HepG2 (cell line): Measurements from ENCODE around the gene KIAA1217. TPM values are rescaled to one million over a fixed set of nuclear protein-coding genes. Genes with fewer than 3 reads are reported as not detected.

Experiments
- ARID4A ChIP-seq: sonication (generic); formaldehyde crosslinking; IDR thresholded peaks from 2 replicates; pipeline ENCODE4 v1.5.0; 2020; ENCODE audit warnings: mild to moderate bottlenecking, missing genetic modification reagents, borderline replicate concordance
- EP300 ChIP-seq, 3 experiments: sonication (generic) in 1 of 3; formaldehyde crosslinking in 1 of 3; IDR thresholded peaks; 2 replicates each; pipeline versions ENCODE4 v1.5.1 to v1.6.1; 2011 to 2020; ENCODE audit warnings: low read depth in 2 of 3, low read length in 2 of 3, borderline replicate concordance in 1 of 3, improper control_type of control experiment in 1 of 3, mild to moderate bottlenecking in 1 of 3, missing genetic modification reagents in 1 of 3, moderate library complexity in 1 of 3
- HHEX ChIP-seq: IDR thresholded peaks from 2 replicates; pipeline ENCODE4 v1.6.1; 2016; ENCODE audit warnings: control low read depth
- KLF13 ChIP-seq: sonication (generic); formaldehyde crosslinking; IDR thresholded peaks from 2 replicates; pipeline ENCODE4 v1.4.0; 2020; ENCODE audit warnings: mild to moderate bottlenecking, missing genetic modification reagents
- MBD4 ChIP-seq: IDR thresholded peaks from 2 replicates; pipeline ENCODE4 v1.6.1; 2012; ENCODE audit warnings: low read length, inconsistent platforms, borderline replicate concordance
- MXD3 ChIP-seq: IDR thresholded peaks from 2 replicates; pipeline ENCODE4 v1.6.1; 2016; ENCODE audit warnings: mild to moderate bottlenecking, missing biosample characterization, missing genetic modification reagents
- NFKB2 ChIP-seq: sonication (generic); formaldehyde crosslinking; IDR thresholded peaks from 2 replicates; pipeline ENCODE4 v1.4.0; 2020; ENCODE audit warnings: missing genetic modification reagents, borderline replicate concordance
- REPIN1 ChIP-seq: sonication (generic); formaldehyde crosslinking; IDR thresholded peaks from 2 replicates; pipeline ENCODE4 v1.8.0; 2022; ENCODE audit warnings: missing genetic modification reagents, low read depth, mild to moderate bottlenecking, borderline replicate concordance
- SPEN ChIP-seq: sonication (generic); formaldehyde crosslinking; IDR thresholded peaks from 2 replicates; pipeline ENCODE4 v1.5.1; 2020; ENCODE audit warnings: low read depth, mild to moderate bottlenecking, missing genetic modification reagents
- U2AF2 ChIP-seq: fragments of 200-400 bp; formaldehyde crosslinking; IDR thresholded peaks from 2 replicates; pipeline ENCODE4 v1.6.1; 2017; ENCODE audit warnings: low read depth, mild to moderate bottlenecking, low read length
- ZBTB3 ChIP-seq: sonication (generic); formaldehyde crosslinking; IDR thresholded peaks from 2 replicates; pipeline ENCODE4 v1.4.0; 2020; ENCODE audit warnings: low read depth, mild to moderate bottlenecking, moderate library complexity, missing genetic modification reagents, borderline replicate concordance
- ZNF430 ChIP-seq: sonication (generic); formaldehyde crosslinking; IDR thresholded peaks from 2 replicates; pipeline ENCODE4 v1.9.0; 2021; ENCODE audit warnings: mild to moderate bottlenecking, missing genetic modification reagents
- ZNF496 ChIP-seq: sonication (generic); formaldehyde crosslinking; IDR thresholded peaks from 2 replicates; pipeline ENCODE4 v1.8.1; 2023; ENCODE audit warnings: mild to moderate bottlenecking, moderate library complexity, missing genetic modification reagents; ENCODE audit not compliant: insufficient replicate concordance
- ZNF556 ChIP-seq: sonication (generic); formaldehyde crosslinking; IDR thresholded peaks from 2 replicates; pipeline ENCODE4 v1.4.0; 2020; ENCODE audit warnings: mild to moderate bottlenecking, missing genetic modification reagents, borderline replicate concordance
- ZNF569 ChIP-seq: sonication (generic); formaldehyde crosslinking; IDR thresholded peaks from 2 replicates; pipeline ENCODE4 v1.5.0; 2020; ENCODE audit warnings: mild to moderate bottlenecking, missing genetic modification reagents, moderate library complexity, borderline replicate concordance
- ZNF605 ChIP-seq: sonication (generic); formaldehyde crosslinking; IDR thresholded peaks from 2 replicates; pipeline ENCODE4 v1.8.0; 2022; ENCODE audit warnings: mild to moderate bottlenecking, missing genetic modification reagents
- ZNF614 ChIP-seq: IDR thresholded peaks from 2 replicates; pipeline ENCODE4 v1.6.1; 2018; ENCODE audit warnings: missing biosample characterization, missing genetic modification reagents, inconsistent platforms, borderline replicate concordance
- polyA plus RNA-seq, 8 experiments: library from polyadenylated mRNA; depleted of rRNA in 3 of 8; stranded (reverse) in 7 of 8; unstranded in 1 of 8; fragments of >200 nt; fragmentation: Illumina TruSeq in 4 of 8; extraction: Trizol in 4 of 8; gene quantifications; 2 replicates each; pipeline versions ENCODE4 v1.2.1 to v1.2.3, GENCODE V29; 2011 to 2016; ENCODE audit warnings: low read depth in 4 of 8, missing spikeins in 1 of 8, mixed read lengths in 1 of 8; ENCODE audit not compliant: insufficient read depth in 1 of 8
- total RNA-seq, 5 experiments: library from RNA; depleted of rRNA; stranded (reverse); fragments of >200 nt; fragmentation: Illumina TruSeq; extraction: Trizol; gene quantifications; 2 replicates each; pipeline ENCODE4 v1.2.3, GENCODE V29; 2016; ENCODE audit warnings: low read depth in 1 of 5
- TF ChIP-seq, protein P1 (sequence below): sonication (generic); formaldehyde crosslinking; IDR thresholded peaks from 2 replicates; pipeline ENCODE4 v1.4.0; 2020; ENCODE audit warnings: mild to moderate bottlenecking, missing genetic modification reagents

Gene KIAA1217
- total and polyA plus RNA-seq, 2 of the 13 experiments (the other 11 are each of a cell fraction or from before 2014, with no cell fraction given): 4.6 to 10.9 TPM

DNA sequence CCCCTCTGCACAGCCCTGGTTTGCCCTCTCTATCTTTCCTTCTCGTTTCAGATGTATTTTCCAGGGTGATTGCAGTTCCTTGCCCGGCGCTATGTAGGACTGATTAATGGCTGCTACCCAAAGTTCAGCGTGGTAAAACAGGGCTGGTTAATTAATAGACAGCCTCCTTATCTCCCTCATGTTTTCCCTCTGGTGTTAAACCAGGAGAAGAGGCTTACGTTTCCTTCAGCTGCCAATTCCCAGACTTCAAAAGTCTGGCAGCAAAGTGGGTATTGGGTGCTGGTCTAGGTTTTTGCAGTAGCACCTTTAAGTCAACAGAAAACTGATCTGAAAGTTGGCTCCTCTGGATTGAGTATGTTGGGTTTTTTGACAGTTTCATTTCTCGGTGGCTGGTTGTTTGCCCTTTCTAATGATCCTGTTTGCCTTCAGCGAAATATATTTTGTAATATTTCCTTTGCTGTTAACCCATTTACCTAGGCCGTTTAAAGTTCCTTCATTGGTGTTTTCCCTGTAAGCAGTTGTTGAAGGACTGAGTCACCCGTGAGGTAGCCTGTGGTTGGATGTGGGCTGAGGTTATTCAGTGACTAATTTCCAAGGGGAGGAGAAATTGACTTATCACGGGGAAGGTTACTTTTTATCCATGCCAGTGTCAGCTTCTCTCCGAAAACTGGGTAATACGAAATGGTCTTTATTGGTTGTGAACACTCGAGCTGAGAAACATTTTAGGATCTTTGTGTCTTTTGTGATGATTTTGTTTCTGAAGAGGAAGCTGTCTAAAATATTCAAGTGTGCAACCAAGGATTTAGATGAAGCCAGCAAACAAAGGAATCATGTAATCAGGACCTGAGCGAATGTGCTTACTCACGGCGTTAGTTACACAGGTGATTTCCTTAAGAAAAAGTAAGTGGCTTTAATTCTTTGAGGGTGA lies 257.2 kb downstream of the KIAA1217 start (continued):
- peak; percentile 48; the same call in 1 of the 2 replicates for TF ChIP-seq ARID4A
- no peak for TF ChIP-seq MBD4
- TF ChIP-seq HHEX (CRISPR knock-in tag): no peak
- peak in 1 of 2 experiments; percentile 13; a peak in 1 of 4 replicates for TF ChIP-seq EP300 (IDR thresholded peaks at IDR 0.05; ENCODE audit: low read depth in 2 of 2, low read length in 2 of 2)
- no peak for TF ChIP-seq EP300 (CRISPR knock-in tag; IDR thresholded peaks at IDR 0.05; ENCODE audit: borderline replicate concordance)
- peak; percentile 55; the same call in 1 of the 2 replicates for TF ChIP-seq SPEN (CRISPR knock-in tag)
- TF ChIP-seq ZNF569: no peak
- no peak for TF ChIP-seq ZNF496
- TF ChIP-seq ZNF614 (CRISPR knock-in tag): no peak
- TF ChIP-seq, protein P1, sequence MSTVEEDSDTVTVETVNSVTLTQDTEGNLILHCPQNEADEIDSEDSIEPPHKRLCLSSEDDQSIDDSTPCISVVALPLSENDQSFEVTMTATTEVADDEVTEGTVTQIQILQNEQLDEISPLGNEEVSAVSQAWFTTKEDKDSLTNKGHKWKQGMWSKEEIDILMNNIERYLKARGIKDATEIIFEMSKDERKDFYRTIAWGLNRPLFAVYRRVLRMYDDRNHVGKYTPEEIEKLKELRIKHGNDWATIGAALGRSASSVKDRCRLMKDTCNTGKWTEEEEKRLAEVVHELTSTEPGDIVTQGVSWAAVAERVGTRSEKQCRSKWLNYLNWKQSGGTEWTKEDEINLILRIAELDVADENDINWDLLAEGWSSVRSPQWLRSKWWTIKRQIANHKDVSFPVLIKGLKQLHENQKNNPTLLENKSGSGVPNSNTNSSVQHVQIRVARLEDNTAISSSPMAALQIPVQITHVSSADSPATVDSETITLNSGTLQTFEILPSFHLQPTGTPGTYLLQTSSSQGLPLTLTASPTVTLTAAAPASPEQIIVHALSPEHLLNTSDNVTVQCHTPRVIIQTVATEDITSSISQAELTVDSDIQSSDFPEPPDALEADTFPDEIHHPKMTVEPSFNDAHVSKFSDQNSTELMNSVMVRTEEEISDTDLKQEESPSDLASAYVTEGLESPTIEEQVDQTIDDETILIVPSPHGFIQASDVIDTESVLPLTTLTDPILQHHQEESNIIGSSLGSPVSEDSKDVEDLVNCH (CRISPR knock-in tag): no peak
- TF ChIP-seq ZNF556 (CRISPR knock-in tag): no peak
- no peak for TF ChIP-seq REPIN1 (CRISPR knock-in tag)
- TF ChIP-seq ZNF430 (CRISPR knock-in tag): no peak
- no peak for TF ChIP-seq ZBTB3 (CRISPR knock-in tag)
- no peak for TF ChIP-seq NFKB2 (CRISPR knock-in tag)
- TF ChIP-seq KLF13 (CRISPR knock-in tag): no peak
- no peak for TF ChIP-seq MXD3 (CRISPR knock-in tag)
- no peak for TF ChIP-seq U2AF2
- TF ChIP-seq ZNF605 (CRISPR knock-in tag): 0 out of 2 replicates have a peak, but pooled peaks have one; percentile 49
